Vagina (tissue), 2 donors: ENCODE results near the gene CSGALNACT2.

Experiments used
- CTCF ChIP-seq, 3 experiments: fragments of 450-650 bp in 2 of 3; fragments of 200-600 bp in 1 of 3; sonication (generic) in 1 of 3; IDR thresholded peaks; one replicate each; pipeline ENCODE4 v1.5.1; 2017 to 2019; ENCODE audit warnings: antibody characterized with exemption in 3 of 3, mild to moderate bottlenecking in 2 of 3, moderate library complexity in 2 of 3
- POLR2A ChIP-seq, 2 donors: fragments of 450-650 bp; IDR thresholded peaks; one replicate each; pipeline ENCODE4 v1.6.1; 2017; ENCODE audit warnings: antibody characterized with exemption in 2 of 2, mild to moderate bottlenecking in 2 of 2, moderate library complexity in 2 of 2
- POLR2AphosphoS5 ChIP-seq, 2 donors: sonication (generic); formaldehyde crosslinking; IDR thresholded peaks; one replicate each; pipeline ENCODE4 v1.9.0; 2017; ENCODE audit warnings: antibody characterized with exemption in 2 of 2, mild to moderate bottlenecking in 2 of 2, low read depth in 1 of 2; ENCODE audit not compliant: insufficient read depth in 1 of 2

DNA sequence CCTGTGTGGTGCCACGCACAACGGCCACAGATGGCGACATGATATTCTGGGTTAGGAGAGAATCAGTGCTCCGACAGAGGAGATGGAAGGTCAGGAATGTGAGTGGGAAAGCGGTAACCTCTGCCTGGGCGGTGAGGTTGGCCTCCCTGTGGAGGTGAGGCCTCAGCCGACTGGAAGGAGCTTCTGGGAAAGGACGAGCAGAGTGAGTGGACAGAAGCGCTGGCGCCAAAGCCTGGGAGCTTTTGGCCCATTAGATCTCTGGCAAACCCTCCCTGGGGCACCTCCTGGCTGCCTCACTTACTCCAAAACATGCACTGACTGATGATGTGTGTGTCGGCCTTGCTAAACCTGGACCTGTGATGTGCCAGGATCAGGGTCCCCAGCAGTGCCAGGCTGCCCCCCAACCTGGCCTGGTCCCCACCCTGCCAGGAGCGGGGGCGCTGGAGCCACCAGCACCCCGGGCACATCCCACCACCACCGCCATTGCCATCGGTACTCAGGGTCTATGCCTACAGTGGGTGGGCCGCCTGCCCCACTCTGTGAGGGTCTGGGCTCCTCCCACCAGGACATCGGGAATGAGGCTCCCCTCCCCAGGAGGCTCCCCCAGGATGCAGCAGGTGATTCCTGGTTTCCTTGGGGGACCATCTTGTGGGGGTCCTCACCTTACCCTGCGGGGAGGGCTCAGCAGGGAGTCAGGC, 77.7 kb downstream of the CSGALNACT2 start:
- TF ChIP-seq POLR2A (IDR thresholded peaks at IDR 0.05) (no peak), CTCF (IDR thresholded peaks at IDR 0.05) (no peak), POLR2AphosphoS5 (IDR thresholded peaks at IDR 0.05; ENCODE audit: insufficient read depth in 1 of 2, low read depth in 1 of 2) (no peak)
